GM10266 (cell line): ENCODE measurements around the gene MKI67.

ENCODE experiments used
- DNase-seq: peaks from one replicate; pipeline ENCODE4 v3.0.0; 2012; ENCODE audit errors: extremely low spot score
- CTCF ChIP-seq: IDR thresholded peaks from 2 replicates; pipeline ENCODE4 v1.5.1; 2012; ENCODE audit warnings: mild to moderate bottlenecking, low read depth; ENCODE audit not compliant: control insufficient read depth, insufficient read depth; ENCODE audit errors: missing control alignments

The MKI67 gene

GRCh38 chr10:128114901-128115300, 11.3 kb downstream of the MKI67 start:
- DNase-seq, result no peak
- no peak for TF ChIP-seq CTCF

GRCh38 chr10:128113026-128113425, 13.2 kb downstream of the MKI67 start:
- no peak for DNase-seq
- no peak for TF ChIP-seq CTCF

- no peak for TF ChIP-seq CTCF
- no peak for DNase-seq
Observed at GRCh38 chr10:128111696-128112095, 14.5 kb downstream of the MKI67 start.

GRCh38 chr10:128110339-128110738, 15.9 kb downstream of the MKI67 start:
- TF ChIP-seq CTCF, result no peak
- DNase-seq, result no peak

- no peak for DNase-seq
- no peak for TF ChIP-seq CTCF
Observed at GRCh38 chr10:128109707-128110106, 16.5 kb downstream of the MKI67 start.

- no peak for TF ChIP-seq CTCF
- no peak for DNase-seq
Observed at GRCh38 chr10:128105383-128105782, 20.8 kb downstream of the MKI67 start.

GRCh38 chr10:128103229-128103714, 23.0 kb downstream of the MKI67 start:
- no peak for TF ChIP-seq CTCF
- no peak for DNase-seq
